ENCODE measurements around the gene CD300LB.
"Not testable (repeated sequence)": the region's sequence is repeated elsewhere in the genome, so short reads cannot be mapped to it uniquely, and the experiment has no call there.

Gene CD300LB

DNA sequence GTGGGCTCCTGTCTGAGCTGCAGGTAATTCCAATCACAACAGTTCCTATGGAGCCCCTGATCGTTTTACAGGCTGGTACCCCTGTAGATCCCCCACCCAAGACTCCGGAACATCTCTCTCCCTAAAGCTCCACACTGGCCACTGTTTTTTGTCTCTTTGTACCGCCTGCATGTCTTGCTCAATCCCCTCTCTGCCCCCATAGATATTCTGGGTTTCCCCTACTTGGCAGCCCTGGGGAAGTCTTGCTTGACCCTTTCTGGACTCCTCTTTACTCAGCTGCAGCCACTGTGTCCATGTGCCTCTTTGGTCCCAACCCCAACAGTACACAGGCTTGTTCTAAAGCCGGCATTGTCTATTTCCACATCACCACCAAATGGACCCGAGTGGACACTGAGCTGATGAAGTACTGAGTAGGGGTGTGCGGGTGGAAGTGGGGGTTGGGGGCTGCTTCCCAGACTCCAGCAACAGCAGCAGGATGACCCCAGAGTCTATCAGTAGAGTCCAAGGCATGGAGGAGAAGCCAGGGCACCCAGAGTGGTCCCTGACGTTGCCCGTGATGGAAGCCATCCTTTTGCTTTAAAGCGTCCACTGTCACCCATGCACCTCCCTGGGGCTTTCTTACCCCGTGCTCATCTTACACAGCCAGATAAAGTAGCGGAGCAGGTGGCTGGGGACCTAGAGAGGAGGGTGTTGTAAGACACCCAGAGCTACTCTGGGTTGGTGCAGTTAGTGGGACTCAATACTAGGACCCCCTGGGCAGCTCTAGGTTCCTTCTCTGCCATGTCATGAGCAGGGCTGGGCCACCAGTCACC is 6.4 kb downstream of the CD300LB start:
- DNase-seq = no peak

DNA sequence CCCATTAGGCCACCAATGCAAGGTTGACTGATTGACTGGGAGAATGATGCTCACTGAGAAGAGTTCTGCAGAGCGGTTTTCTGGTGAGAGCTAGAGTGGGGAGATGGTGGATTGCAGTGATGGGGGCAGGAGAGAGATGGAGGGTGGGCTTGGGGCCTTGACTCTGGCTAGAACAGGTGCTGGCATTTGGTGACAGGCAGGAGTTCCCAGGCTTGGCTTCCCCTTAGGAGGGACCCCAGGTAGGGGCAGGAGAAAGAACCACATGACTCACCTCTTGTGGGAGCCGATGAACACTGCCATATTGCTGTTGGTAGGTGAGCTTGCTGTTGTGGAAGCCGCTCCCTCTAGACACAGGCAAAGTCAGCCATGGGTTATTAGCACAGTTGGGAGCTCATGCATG is 8.0 kb downstream of the CD300LB start:
- DNase-seq = no peak

DNA sequence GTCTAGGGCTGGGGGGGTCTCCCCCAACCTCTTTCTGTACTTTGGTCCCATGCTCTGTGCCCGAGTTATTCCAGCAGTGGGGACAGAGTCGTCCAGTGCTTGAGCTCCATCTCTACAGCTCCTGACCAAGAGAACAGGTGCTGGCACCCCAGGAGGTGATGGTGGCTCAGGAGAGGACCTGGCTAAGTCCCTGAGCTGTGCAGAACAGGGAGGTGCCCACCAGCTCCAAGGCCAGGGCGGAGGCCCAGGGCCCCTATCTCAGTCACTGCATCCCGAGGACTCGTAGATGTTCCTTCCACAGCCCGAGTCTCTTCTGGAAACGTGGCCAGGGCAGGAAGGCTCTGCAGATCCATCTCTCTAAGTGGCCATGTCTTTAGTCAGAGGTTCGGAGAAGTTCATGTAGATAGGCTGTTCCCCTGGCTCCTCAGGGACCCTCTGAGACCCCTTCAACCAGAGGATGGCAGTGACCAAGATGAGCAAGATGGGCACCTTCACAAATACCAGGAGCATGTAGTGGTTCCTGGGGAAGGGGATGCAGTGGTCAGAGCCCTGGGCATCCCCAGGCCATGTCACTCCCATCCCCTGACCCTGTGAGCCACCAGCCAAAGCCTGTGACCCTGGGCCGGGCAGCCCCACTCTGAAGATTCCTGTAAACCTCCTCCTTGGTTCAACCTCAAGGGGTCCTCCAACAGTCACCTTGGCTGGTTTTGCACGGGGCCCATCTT is 8.7 kb downstream of the CD300LB start:
- no peak for DNase-seq

DNA sequence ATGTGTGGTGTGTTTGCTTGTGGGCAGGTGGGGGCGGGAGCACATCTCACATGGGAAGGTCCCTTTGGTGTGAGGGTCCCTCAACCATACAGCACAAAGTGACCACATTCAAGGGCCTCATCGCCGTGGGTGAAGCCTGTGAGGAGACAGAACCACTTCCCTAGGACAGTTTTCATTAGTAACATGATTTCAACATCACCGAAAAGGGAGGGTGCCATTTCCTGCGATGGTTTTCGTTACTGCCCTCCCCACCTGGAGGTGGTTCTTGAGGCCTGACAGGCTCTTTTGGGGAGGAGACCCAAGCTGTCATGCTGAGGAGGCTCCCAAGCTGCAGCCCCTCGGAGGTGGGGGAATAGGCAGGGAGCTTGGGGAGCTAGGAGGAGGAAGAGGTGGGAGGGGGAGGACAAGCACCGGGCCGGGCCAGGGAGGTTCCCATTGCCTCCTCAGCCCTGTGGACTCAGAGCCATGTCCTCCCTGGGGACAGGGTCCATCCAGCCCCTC is 9.5 kb downstream of the CD300LB start:
- DNase-seq = no peak

DNA sequence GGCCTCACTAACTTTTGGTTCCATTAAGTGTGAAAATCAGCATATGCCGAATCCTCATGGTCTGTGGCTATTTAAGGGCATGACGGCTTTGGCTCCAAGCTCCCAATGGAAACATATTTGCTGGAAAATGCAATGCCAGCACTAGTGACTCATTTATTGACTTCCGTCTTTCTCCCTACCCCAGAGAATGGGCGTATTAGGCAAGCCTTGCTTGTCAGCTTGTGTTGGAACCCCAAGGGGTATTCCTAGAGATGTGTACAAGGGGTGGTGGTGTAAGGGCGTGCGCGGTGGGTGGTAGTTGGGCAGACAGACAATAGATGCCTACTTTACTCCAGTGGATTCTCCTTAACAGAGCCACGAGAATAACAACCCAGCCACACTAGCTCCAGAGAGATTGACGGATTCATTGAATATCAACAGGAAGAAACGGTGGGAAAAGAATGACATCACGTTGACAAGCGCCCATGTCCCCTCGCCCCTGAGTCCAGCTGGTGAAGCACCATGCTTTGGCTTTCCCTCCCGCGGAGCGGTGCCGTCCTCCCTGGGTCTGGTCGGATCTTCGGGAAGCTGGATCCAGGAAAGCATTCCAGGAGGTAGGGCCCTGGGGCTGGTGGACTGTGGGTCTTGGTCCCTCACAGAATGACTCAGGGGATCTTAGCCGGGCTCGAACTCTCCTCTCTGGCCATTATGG is 10.3 kb downstream of the CD300LB start:
- DNase-seq = no peak

DNA sequence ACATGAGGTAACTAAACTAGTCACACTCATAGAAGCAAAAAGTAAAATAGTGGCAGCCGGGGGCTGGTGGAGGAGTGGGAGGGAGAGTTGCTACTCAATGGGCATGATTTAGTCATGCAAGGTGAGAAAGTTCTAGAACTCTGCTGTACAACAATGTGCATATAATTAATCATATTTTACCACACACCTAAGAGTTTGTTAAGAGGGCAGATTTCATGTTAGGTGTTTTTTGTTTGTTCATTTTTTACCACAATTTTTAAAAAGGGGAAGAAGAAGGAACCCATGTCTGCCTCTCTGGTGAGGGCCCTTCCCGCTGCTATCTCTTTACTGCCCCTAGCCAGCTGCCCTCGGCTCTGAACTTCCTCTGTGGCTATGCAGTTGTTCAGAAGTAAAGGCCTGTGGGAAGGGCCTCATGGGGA is 11.2 kb downstream of the CD300LB start:
- DNase-seq = no peak

DNA sequence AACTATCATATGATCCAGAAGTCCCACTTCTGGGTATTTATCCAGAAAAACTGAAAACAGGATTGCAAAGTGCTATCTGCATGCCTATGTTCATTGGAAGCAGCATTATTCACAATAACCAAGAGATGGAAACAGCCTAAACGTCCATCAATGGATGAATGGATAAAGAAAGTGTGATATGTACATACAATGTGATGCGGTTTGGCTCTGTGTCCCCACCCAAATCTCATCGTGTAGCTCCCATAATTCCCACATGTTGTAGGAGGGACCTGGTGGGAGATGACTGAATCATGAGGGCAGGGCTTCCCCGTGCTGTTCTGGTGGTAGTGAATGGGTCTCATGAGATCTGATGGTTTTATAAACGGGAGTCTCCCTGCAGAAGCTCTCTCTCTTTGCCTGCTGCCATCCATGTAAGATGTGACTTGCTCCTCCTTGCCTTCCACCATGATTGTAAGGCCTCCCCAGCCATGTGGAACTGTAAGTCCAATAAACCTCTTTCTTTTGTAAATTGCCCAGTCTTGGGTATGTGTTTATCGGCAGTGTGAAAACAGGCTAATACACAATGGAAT is 12.8 kb downstream of the CD300LB start:
- DNase-seq = not testable (repeated sequence)

DNA sequence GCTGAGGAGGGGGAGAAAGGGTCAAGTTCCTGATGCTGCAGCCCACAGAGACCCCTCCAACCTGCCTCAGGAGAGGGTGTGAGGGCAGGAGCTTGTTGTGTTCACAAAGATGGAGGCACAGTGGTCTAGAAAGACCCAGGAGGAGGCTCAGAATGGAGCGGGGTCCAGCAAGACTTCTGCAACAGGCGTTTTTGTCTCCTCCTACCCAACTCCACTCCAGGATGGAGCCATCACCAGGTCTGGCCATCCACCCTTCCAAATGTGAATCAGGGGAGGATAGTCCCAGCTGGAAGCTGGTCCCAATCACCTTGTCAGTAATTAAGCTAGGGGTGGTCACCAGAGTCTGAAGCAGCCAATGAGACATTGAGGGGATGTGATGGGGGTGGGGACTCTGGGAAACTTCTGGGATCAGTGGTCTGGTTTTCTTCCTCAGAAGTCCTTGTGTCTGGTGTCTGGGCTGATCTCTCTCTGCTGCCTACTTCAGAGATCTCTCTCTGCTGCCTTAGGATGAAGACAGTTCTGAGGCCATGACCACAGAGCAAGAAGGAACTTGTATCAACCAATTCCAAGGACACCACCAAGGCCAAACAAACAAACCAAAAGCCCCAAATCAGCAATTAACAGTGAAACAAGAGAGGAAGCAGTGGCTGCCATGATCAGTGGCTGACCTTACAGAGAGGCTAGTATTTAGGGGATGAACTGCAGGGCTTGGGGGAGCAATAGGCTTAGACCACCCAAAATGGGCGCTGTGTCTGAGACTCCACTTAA is 14.5 kb downstream of the CD300LB start:
- DNase-seq = no peak

DNA sequence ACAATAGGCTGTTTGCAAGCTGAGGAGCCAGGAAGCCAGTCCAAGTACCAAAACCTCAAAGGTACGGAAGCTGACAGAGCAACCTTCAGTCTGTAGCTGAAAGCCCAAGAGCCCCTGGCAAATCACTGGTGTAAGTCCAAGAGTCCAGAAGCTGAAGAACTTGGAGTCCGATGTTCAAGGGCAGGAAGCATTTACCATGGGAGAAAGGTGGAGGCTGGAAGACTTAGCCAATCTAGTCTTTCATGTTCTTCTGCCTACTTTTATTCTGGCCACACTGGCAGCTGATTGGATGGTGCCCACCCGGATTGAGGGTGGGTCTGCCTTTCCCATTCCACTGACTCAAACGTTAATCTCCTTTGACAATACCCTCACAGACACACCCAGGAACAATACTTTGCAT is 15.3 kb downstream of the CD300LB start:
- DNase-seq = no peak

DNA sequence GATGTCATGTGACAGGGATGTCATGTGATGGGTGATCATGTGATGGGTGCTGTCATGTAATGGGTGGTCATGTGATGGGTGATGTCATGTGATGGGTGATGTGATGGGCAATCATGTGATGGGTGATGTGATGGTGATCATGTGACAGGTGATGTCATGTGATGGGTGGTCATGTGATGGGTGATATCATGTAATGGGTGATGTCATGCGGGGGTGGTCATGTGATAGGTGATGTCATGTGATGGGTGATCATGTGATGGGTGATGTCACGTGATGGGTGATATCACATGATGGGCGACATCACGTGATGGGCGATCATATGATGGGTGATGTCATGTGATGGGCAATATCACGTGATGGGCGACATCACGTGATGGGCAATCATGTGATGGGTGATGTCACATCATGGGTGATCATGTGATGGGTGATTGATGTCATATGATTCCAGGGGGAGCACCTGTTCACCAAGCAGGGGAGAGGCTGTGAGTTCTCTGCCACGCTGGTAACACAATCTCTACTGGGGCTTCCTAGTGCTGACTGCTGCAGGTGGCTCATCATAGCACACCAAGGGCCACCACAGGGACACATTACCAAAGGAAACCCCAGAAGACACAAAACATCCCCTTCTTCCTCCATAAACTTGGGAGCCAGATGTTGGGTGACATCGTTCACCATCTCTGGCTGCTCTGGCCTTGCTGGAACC is 16.5 kb downstream of the CD300LB start:
- DNase-seq = no peak

DNA sequence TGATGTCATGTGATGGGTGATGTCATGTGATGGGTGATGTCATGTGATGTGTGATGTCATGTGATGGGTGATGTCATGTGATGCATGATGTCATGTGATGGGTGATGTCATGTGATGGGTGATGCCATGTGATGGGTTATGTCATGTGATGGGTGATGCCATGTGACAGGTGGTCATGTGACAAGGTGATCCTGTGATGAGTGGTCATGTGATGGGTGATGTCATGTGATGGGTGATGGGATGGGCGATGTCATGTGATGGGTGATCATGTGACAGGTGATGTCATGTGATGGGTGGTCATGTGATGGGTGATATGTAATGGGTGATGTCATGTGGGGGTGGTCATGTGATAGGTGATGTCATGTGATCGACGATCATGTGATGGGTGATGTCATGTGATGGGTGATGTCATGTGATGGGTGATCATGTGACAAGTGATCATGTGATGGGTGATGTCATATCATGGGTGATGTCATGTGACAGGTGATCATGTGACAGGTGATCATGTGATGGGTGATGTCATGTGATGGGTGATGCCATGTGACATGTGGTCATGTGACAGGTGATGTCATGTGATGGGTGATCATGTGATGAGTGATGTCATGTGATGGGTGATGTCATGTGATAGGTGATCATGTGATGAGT is 17.2 kb downstream of the CD300LB start:
- peak; percentile 61 for DNase-seq

DNA sequence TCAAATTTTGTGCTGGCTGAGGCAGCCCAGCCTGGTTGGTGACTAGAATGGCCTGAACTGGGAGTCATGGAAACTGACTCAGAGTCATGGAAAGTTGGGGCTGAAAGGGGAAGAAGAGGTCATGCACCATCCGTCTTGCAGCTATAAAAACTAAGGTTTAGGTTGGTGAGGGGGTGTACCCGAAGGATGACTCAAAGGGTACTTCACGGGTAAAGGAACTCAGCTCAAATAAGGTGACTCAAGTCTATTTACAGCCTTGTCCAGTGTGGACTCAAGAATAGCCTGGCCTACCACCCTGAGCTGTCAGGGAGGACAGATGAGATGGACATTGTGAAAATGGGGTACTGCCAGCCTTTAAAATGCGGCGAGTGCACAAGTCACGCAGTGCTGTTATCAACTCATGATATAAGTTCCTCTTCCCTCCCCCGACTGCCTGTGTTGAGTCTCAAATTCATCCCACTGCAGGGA is 18.6 kb downstream of the CD300LB start:
- DNase-seq = no peak

DNA sequence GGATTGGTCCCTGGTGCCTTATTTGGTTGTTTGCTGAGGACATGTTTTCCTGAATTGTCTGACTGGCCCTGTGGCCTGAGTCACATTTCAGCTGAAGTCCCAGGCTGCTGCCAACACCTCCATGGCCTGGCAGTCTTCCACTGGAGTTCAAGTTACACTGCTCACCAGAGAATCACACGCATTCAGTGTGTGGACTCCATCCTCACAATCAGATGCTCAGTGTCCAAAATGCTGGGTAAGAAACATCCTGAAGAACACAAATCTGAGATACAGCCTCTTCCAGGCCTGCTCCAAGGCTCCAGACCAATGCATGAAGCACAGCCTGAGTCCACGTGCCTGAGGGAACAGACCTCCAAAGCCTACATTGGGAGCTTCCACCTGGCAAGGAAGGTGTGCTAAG is 19.2 kb downstream of the CD300LB start:
- no peak for DNase-seq

DNA sequence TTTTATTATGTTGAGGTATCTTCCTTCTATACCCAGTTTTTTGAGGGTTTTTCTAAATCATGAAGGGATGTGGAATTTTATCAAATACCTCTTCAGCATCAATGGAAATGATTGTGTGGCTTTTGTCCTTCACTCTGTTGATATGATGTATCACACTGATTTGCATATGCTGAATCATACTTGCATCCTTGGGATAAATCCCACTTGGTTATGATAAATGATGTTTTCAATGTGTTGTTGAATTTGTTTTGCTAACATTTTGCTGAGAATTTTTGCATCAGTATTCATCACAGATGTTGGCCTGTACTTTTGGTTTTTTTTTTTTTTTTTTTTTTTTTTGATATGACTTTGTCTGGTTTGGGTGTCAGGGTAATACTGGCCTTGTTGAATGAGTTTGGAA is 23.1 kb downstream of the CD300LB start:
- DNase-seq = no peak

DNA sequence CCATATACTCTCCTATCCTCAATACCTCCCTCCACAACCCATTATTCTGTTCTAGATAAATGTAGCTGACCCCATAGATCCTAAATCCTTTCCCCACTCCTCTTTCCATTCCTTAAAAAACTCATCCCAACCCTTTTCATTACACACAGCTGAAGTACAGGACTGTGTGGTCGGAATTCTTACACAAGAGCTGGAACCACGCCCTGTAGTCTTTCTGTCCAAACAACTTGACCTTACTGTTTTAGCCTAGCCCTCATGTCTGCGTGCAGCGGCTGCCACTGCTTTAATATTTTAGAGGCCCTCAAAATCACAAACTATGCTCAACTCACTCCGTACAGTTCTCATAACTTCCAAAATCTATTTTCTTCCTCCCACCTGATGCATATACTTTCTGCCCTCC is 27.3 kb downstream of the CD300LB start:
- DNase-seq = not testable (repeated sequence)

DNA sequence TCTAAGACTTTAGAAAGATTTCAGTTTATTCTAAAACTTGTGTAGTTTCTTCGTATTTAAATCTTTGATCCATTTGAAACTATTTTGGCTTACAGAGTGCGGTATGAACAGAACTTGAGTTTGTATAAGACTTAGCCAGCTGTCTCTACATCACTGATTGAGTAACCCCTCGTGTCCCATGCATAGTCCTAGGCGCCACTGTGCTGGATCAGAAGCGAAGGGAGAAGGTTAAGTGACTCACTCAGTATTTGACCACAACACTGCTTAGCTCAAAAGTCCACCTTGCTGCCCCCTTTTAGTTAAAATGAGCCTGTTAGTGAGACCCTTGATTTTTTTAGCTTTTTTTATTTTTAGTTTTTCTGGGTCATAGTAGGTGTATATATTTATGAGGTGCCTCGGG is 28.4 kb downstream of the CD300LB start:
- no peak for DNase-seq

DNA sequence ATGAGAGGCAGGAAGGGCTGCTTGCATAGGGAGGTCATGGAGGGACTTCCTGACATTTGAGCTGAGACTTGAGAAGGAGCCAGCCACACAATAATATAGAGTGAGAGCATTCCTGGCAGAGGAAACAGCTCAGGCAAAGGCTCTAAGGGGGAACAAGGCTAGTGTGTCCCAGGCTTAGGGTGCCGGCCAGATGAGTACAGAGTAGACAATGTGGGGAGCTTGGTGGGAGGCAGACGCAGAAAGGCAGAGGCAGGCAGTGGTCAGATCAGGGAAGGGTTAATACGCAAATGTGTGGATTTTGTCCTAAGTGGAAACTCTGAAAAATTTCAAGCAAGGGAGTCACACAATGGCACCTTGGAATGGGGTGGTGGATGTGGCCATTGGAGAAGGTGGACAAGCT is 31.3 kb downstream of the CD300LB start:
- DNase-seq = no peak

DNA sequence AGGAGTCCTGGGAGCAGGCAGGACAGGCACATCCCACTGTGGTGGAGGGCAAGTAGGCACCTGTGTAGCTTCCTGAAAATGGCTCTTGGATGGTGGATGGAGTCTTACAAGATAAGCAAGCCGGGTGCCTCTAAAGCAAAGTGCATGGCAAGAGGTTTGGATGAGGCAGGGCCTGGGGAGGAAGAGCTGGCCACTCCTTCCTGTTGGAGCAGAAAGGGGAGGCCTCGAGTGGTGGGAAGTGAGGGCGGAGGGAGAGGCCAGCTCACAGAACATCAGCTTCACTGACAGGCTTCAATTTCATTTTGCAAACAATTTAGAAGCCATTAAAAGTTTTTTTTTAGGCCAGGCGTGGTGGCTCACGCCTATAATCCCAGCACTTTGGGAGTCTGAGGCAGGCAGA is 33.8 kb downstream of the CD300LB start:
- DNase-seq = no peak

DNA sequence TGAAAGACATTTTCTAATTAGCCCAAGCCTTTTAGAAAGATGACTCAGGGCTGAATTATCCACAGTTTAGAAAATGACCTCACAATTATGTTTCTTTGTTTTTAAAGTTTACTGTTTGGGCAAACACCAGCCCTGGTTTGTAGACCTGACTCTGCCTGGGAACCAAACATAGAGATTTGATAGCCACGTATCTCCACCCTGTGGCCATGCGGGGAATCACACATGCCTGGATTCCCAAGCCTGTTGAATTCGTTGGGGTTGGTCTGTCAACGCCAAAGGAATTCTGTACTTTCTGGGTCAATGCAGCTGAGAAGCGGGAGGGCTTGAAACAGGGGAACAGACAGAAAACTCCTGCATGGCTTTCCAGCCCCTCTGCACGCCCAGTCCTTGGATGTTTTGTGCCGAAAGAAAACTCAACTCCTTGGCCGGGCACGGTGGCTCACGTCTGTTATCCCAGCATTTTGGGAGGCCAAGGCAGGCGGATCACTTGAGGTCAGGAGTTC is 37.9 kb downstream of the CD300LB start:
- peak; percentile 76 for DNase-seq

DNA sequence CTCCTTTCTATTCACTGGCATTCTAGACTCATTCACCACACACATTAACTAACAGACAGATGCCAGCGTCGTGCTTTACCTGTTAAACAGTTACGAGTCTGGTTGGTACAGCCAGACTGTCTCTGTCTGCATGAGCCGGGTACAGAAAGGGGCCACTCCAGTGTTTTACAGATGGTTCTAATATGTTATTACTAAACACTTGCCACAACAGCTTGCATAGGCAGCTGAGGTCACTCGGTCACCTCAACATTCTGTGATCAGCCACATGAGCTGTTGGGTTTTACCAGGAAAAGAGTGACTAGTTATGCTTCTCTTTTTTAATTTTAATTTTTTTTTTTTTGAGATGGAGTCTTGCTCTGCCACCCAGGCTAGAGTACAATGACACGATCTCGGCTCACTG is 39.6 kb downstream of the CD300LB start:
- DNase-seq = no peak

DNA sequence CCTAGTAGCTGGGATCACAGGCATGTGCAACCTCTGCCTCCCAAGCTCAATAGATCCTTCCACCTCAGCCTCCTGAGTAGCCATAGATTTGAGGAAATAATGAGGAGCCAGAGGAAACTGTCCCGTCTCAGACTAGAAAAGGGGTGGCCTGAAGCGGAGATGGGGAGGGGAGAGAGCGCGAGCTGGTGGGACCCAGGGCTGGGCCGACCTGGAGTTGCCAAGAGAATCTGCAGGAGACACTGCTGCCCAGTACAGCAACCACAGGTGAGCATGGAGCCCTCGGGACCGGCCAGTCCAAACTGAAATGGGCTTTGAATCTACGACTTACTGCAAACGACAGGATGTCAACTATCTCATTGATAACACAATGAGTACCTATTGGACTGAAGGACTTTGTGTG is 40.6 kb downstream of the CD300LB start:
- DNase-seq = no peak
